Epithelial cell of esophagus (primary cell): ENCODE measurements around the gene PIP4P1.

ENCODE experiments used
- DNase-seq: peaks from one replicate; pipeline ENCODE4 v3.0.0; 2010; ENCODE audit warnings: low read depth
- H3K4me3 ChIP-seq: 2 replicates; pipeline ENCODE4 v1.5.1; 2011; ENCODE audit warnings: mild to moderate bottlenecking, low read length, control low read depth
- CTCF ChIP-seq: IDR thresholded peaks from 2 replicates; pipeline ENCODE4 v1.5.1; 2011; ENCODE audit warnings: low read depth, mild to moderate bottlenecking, low read length, control low read depth, inconsistent platforms; ENCODE audit not compliant: insufficient read depth; ENCODE audit errors: missing control alignments

Gene PIP4P1

DNA sequence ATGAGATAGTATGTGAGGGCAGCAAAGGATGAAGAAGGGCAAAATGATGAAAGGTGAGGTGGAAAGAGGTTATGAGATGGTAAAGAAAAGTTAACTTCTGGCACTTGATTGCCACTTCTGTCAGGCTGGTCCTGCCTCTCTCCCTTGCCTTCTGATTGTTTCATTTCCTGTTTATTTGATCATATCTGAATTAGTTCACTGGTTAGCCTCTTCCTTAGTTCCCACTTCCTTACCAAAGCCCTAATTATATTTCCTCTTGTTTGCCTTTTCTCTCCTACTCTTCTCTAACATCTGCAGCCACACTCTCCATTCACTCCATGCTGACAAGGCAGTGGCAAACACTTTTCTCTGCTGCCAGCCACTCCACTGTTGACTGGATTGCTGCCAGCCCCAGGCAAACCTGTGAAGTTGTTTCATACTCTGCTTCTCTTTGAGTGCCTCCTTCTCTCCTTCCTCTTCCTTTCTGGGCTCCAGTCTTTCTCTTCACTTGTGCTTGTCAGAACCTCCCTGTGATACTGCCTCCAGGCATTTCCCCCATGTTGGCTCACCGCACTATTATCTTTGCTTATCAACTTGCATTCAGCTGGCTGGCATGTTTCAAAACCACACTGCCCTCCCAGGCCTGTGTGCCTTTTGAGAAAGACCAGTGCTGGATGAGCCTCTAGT is 16.1 kb upstream of the PIP4P1 start:
- DNase-seq = peak; percentile 11
- H3K4me3 ChIP-seq = no peak overlapping the region
- TF ChIP-seq CTCF = no peak

DNA sequence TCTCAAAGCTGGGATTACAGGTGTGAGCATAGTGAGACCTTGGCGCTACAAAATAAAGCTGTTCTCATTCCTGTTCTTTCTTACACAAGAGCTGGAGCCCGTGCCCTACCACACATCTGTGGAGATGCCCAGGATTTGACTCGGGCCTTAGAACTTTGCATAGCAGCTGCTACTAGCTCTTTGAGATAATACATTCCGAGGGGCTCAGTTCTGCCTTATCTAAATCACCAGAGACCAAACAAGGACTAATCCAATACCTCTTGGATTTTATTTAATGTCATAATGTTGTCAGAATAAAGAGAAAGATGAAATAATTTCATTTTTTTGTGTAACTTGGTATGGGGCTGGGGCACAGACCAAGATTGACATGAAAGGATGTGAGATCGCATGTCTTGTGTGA is 15.5 kb upstream of the PIP4P1 start:
- TF ChIP-seq CTCF = no peak
- H3K4me3 ChIP-seq = no peak overlapping the region
- DNase-seq = no peak

GRCh38 chr14:20472536-20473169 is 11.4 kb upstream of the PIP4P1 start:
- no peak overlapping the region for H3K4me3 ChIP-seq
- no peak for DNase-seq
- TF ChIP-seq CTCF = no peak

DNA sequence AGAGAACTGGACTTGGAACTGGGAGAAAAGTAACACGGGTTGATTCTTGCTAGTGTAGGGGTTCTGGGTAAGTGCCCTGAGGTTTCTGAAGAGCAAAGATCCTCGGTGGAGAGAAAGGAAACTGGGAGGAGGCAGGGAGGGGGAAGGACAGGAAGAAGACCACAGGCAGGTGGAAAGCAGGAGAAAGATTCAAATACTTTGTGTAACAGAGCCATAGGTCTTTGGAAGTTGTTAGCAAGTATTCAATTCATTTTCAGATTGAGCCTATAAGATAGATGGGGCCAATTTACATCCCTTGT is 9.3 kb upstream of the PIP4P1 start:
- peak overlapping the region; percentile 95 for H3K4me3 ChIP-seq
- TF ChIP-seq CTCF = no peak
- DNase-seq = no peak

GRCh38 chr14:20469890-20470602 is 8.8 kb upstream of the PIP4P1 start:
- H3K4me3 ChIP-seq = peak overlapping the region; percentile 95
- no peak for TF ChIP-seq CTCF
- peak; percentile 94 for DNase-seq

- peak; percentile 94 for DNase-seq
- no peak for TF ChIP-seq CTCF
- peak within 1 kb of the TSS; percentile 95 for H3K4me3 ChIP-seq
Observed at GRCh38 chr14:20469242-20469889, 8.1 kb upstream of the PIP4P1 start, which contains the start of gene PNP. Gene PNP (plus strand): TSS chr14:20469406. CDS start chr14:20469525, 119 bp downstream.
